AG09319 (cell line): Measurements from ENCODE around the gene KCNT2.

Experiments used
- DNase-seq: peaks from one replicate; pipeline ENCODE4 v3.0.0-alpha.2; 2010; ENCODE audit warnings: low read depth; ENCODE audit errors: extremely low read depth
- CTCF ChIP-seq: IDR thresholded peaks from 2 replicates; pipeline ENCODE4 v1.5.1; 2011; ENCODE audit warnings: low read depth, mild to moderate bottlenecking, inconsistent platforms, low read length, moderate library complexity

KCNT2 gene

GRCh38 chr1:196372896-196373536 lies 235.2 kb downstream of the KCNT2 start:
- DNase-seq, result peak; percentile 8
- TF ChIP-seq CTCF, result peak; percentile 50

- no peak for DNase-seq
- no peak for TF ChIP-seq CTCF
Observed at GRCh38 chr1:196367838-196368237, 240.4 kb downstream of the KCNT2 start.

- DNase-seq, result no peak
- no peak for TF ChIP-seq CTCF
Observed at GRCh38 chr1:196366817-196367495, 241.3 kb downstream of the KCNT2 start.

GRCh38 chr1:196361112-196361714 lies 247.0 kb downstream of the KCNT2 start:
- no peak for DNase-seq
- TF ChIP-seq CTCF, result no peak

- no peak for TF ChIP-seq CTCF
- DNase-seq, result no peak
Observed at GRCh38 chr1:196357913-196358312, 250.3 kb downstream of the KCNT2 start.

GRCh38 chr1:196355206-196355786 lies 252.9 kb downstream of the KCNT2 start:
- DNase-seq, result peak; percentile 5
- peak; percentile 64 for TF ChIP-seq CTCF

GRCh38 chr1:196344453-196344852 lies 263.8 kb downstream of the KCNT2 start:
- DNase-seq, result no peak

More at GRCh38 chr1:196344453-196344852, 263.8 kb downstream of the KCNT2 start:
- no peak for TF ChIP-seq CTCF
